Neuronal stem cell (in vitro differentiated cells): ENCODE measurements around the gene MYBBP1A.

ENCODE experiments used
- DNase-seq: peaks from one replicate; pipeline ENCODE4 v3.0.0-alpha.2; 2013; ENCODE audit warnings: low spot score
- H2AFZ ChIP-seq: one replicate; pipeline ENCODE4 v1.6.1; 2013; ENCODE audit warnings: mild to moderate bottlenecking, low read length, inconsistent platforms
- H2AK5ac ChIP-seq: 2 replicates; pipeline ENCODE4 v1.6.1; 2013; ENCODE audit warnings: low read depth, mild to moderate bottlenecking, inconsistent platforms, low read length, moderate library complexity, mixed read lengths
- H2BK120ac ChIP-seq: 2 replicates; pipeline ENCODE4 v1.6.1; 2013; ENCODE audit warnings: low read depth, mild to moderate bottlenecking, inconsistent platforms, low read length, moderate library complexity, mixed read lengths
- H2BK12ac ChIP-seq: one replicate; pipeline ENCODE4 v1.6.1; 2013; ENCODE audit warnings: low read length, inconsistent platforms
- H2BK15ac ChIP-seq: 2 replicates; pipeline ENCODE4 v1.6.1; 2013; ENCODE audit warnings: mild to moderate bottlenecking, low read length, inconsistent platforms, mixed read lengths
- H2BK5ac ChIP-seq: one replicate; pipeline ENCODE4 v1.6.1; 2013; ENCODE audit warnings: inconsistent platforms, mild to moderate bottlenecking, low read length, moderate library complexity
- H3K14ac ChIP-seq: one replicate; pipeline ENCODE4 v1.6.1; 2013; ENCODE audit warnings: low read length, inconsistent platforms
- H3K18ac ChIP-seq: 2 replicates; pipeline ENCODE4 v1.6.1; 2013; ENCODE audit warnings: low read length, inconsistent platforms
- H3K23ac ChIP-seq: 2 replicates; pipeline ENCODE4 v1.6.1; 2013; ENCODE audit warnings: low read depth, mild to moderate bottlenecking, mixed read lengths, low read length, inconsistent platforms; ENCODE audit not compliant: poor library complexity
- H3K27ac ChIP-seq: replicated peaks from 3 replicates; pipeline ENCODE4 v1.5.1; 2013; ENCODE audit warnings: low read length, inconsistent platforms
- H3K27me3 ChIP-seq, 3 experiments: 2 replicates each; pipeline ENCODE4 v1.6.1; 2013; ENCODE audit warnings: low read length in 3 of 3, mild to moderate bottlenecking in 2 of 3, inconsistent platforms in 1 of 3, low read depth in 1 of 3, mixed read lengths in 1 of 3, moderate library complexity in 1 of 3; ENCODE audit not compliant: control insufficient read depth in 3 of 3, insufficient read depth in 3 of 3
- H3K36me3 ChIP-seq, 2 donors: replicated peaks in 1 of 2; 2 replicates each; pipeline ENCODE4 v1.6.1; 2013; ENCODE audit warnings: low read length in 2 of 2; ENCODE audit not compliant: control insufficient read depth in 2 of 2, insufficient read depth in 2 of 2
- H3K4ac ChIP-seq: 2 replicates; pipeline ENCODE4 v1.6.1; 2013; ENCODE audit warnings: inconsistent platforms, mild to moderate bottlenecking, low read length, moderate library complexity
- H3K4me1 ChIP-seq, 2 donors: 1 replicate in 1 of 2; 2 replicates in 1 of 2; pipeline ENCODE4 v1.6.1; 2013; ENCODE audit warnings: low read length in 2 of 2, low read depth in 1 of 2; ENCODE audit not compliant: control insufficient read depth in 2 of 2, insufficient read depth in 1 of 2
- H3K4me2 ChIP-seq: one replicate; pipeline ENCODE4 v1.6.1; 2013; ENCODE audit warnings: mild to moderate bottlenecking, low read length, inconsistent platforms; ENCODE audit not compliant: insufficient read depth, poor library complexity, severe bottlenecking
- H3K4me3 ChIP-seq, 2 donors: 2 replicates each; pipeline ENCODE4 v1.5.1; 2013; ENCODE audit warnings: low read length in 2 of 2, mild to moderate bottlenecking in 2 of 2, inconsistent platforms in 1 of 2, moderate library complexity in 1 of 2
- H3K79me1 ChIP-seq: one replicate; pipeline ENCODE4 v1.6.1; 2013; ENCODE audit warnings: low read depth, mild to moderate bottlenecking, inconsistent platforms, low read length, moderate library complexity
- H3K9ac ChIP-seq: one replicate; pipeline ENCODE4 v1.6.1; 2013; ENCODE audit warnings: mild to moderate bottlenecking, low read depth, low read length, inconsistent platforms; ENCODE audit not compliant: poor library complexity
- H3K9me3 ChIP-seq, 2 donors: replicated peaks in 1 of 2; 2 replicates each; pipeline versions ENCODE3 to v1.6.1; 2013; ENCODE audit warnings: low read length in 2 of 2, mild to moderate bottlenecking in 2 of 2, inconsistent platforms in 1 of 2, low read depth in 1 of 2, mixed read lengths in 1 of 2, moderate library complexity in 1 of 2; ENCODE audit not compliant: control insufficient read depth in 2 of 2, insufficient read depth in 1 of 2
- H4K8ac ChIP-seq: one replicate; pipeline ENCODE4 v1.6.1; 2013; ENCODE audit warnings: low read depth, mild to moderate bottlenecking, inconsistent platforms, low read length, moderate library complexity
- H4K91ac ChIP-seq: one replicate; pipeline ENCODE4 v1.6.1; 2013; ENCODE audit warnings: low read length, low read depth, mild to moderate bottlenecking, inconsistent platforms; ENCODE audit not compliant: poor library complexity
- WGBS, 2 donors: extraction: QIAGEN DNeasy Blood & Tissue Kit; methylation state at CpG; one replicate each; pipeline ENCODE4 v1.1.7; 2013; ENCODE audit warnings: missing lambda C conversion rate in 2 of 2, mixed read lengths in 1 of 2; ENCODE audit not compliant: insufficient read length in 2 of 2, insufficient replicate concordance in 1 of 2; ENCODE audit errors: extremely low coverage in 2 of 2; 5-methylcytosine and 5-hydroxymethylcytosine counted together

Gene MYBBP1A

DNA sequence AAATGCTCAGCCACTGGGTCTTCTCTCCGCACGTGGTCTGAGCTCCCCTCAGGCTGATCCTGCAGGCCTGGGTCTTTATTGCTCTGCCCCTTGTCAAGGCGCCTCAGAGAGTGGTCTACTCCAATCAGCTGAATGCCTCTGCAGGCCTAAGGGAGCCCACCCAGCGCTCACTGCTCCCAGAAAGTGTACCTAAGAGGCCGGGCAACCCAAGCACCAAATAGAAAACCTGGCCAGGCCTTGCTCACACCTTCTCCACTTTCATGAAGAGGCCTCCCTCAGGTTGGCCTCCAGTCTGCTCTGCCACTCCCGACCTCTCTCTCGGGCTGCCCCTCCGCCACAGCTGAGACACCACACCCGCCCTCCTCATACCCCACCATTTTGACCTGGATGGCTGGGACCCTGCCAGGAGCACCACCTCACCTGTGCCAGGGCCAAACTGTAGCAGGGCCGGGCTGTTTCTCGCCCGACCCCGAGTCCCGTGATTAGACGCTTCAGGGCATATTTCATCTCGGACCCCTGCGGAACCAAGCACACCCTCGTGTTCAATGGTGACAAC lies 665 bp downstream of the MYBBP1A start:
- H3K4me1 ChIP-seq: peaks cover 13 to 28% of the 10 kb centered on the region in 2 donors
- peaks cover 10% of the 10 kb centered on the region for H3K79me1 ChIP-seq
- no peak overlapping the region for H3K4ac ChIP-seq
- H4K91ac ChIP-seq: no peak overlapping the region
- peak overlapping the region; percentile 85 for H3K23ac ChIP-seq
- H3K36me3 ChIP-seq: peaks cover 30 to 44% of the 10 kb centered on the region in 2 donors
- no peak for DNase-seq
- no peak overlapping the region for H2BK120ac ChIP-seq
- no peak overlapping the region for H3K27ac ChIP-seq
- H3K14ac ChIP-seq: peak overlapping the region; percentile 86
- H4K8ac ChIP-seq: no peak overlapping the region
- H3K9me3 ChIP-seq: no peaks in the 10 kb centered on the region
- peak overlapping the region; percentile 95 for H3K9ac ChIP-seq
- H3K18ac ChIP-seq: no peak overlapping the region
- no CpG with 5 or more reads among the region's 18 CpGs for WGBS, 2 donors
- peak overlapping the region; percentile 93 for H2AFZ ChIP-seq
- peak overlapping the region; percentile 99 for H3K4me2 ChIP-seq
- peak overlapping the region; percentile 92 to 93 for H3K4me3 ChIP-seq
- H3K27me3 ChIP-seq: no peaks in the 10 kb centered on the region
- no peak overlapping the region for H2BK12ac ChIP-seq
- peak overlapping the region; percentile 78 for H2BK5ac ChIP-seq
- H2BK15ac ChIP-seq: no peak overlapping the region
- peak overlapping the region; percentile 95 for H2AK5ac ChIP-seq

DNA sequence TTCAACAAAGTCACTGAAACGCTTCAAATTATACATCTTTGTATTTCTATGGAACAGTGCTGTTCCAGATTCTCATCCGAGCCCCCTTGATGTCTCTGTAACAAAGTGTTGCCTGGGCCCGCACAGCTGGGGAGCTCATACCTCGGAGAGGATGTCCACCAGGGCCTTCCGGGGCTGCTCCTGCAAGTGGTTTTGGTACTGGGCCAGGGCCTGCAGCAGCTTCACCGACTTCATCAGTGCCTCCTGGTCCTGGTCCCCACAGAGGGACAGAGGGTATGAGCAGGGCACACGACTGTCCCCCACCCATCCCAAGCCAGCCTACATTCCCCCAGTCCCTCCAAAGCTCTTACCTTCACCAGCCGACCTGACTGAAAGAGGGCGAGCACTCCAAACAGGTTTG lies 1.5 kb downstream of the MYBBP1A start:
- no peak overlapping the region for H3K9ac ChIP-seq
- H3K4me3 ChIP-seq: peak overlapping the region in 1 of 2 donors; percentile 92
- H4K8ac ChIP-seq: no peak overlapping the region
- no peak overlapping the region for H2AFZ ChIP-seq
- H3K27me3 ChIP-seq: no peaks in the 10 kb centered on the region
- H3K36me3 ChIP-seq: peaks cover 36 to 52% of the 10 kb centered on the region in 2 donors
- H3K9me3 ChIP-seq: no peaks in the 10 kb centered on the region
- H3K4ac ChIP-seq: no peak overlapping the region
- H2BK12ac ChIP-seq: no peak overlapping the region
- H3K18ac ChIP-seq: no peak overlapping the region
- no peak overlapping the region for H3K23ac ChIP-seq
- no CpG with 5 or more reads among the region's 9 CpGs for whole genome bisulfite sequencing, 2 donors
- H2BK15ac ChIP-seq: no peak overlapping the region
- DNase-seq: no peak
- no peak overlapping the region for H2BK120ac ChIP-seq
- no peak overlapping the region for H3K4me2 ChIP-seq
- no peak overlapping the region for H2BK5ac ChIP-seq
- H2AK5ac ChIP-seq: no peak overlapping the region
- peaks cover 10 to 19% of the 10 kb centered on the region in 2 donors for H3K4me1 ChIP-seq
- no peak overlapping the region for H3K27ac ChIP-seq
- H3K79me1 ChIP-seq: peaks cover 10% of the 10 kb centered on the region
- H3K14ac ChIP-seq: no peak overlapping the region
- no peak overlapping the region for H4K91ac ChIP-seq

DNA sequence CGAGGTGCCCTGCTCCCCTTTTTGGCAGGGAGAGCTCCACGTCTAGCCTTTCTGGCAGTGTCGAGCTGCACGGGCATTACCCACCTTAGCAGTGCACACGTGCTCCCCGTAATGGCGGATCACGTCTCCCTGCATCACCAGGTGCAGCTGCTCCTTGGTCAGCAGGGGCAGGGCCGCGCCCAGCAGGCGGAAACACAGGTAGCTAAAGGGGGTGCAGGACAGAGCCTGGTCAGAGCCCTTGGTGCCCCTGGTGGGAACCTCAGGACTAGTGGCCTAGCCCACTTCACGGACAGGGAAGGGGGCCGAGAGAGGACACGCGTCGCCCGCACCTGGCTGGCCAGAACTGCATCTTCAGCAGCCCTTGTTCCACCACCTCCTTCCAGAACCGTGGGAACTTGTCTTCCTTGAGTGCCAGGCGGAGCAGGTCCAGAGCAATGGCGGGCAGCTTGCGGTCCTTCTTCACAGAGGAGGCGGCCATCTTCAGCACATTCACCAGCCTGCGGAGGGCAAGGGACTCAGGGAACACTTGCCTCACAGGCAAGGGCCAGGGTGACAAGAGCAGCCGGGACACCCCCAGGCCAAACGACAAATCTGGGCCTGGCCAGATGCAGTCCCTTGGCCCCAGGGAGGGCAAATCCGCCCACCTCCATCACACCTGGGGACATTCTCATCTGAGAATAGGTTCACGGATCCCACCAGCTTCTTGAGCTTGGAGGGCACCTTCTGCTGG lies 3.2 kb downstream of the MYBBP1A start:
- no peak overlapping the region for H3K18ac ChIP-seq
- no peak overlapping the region for H3K9ac ChIP-seq
- peaks cover 13 to 17% of the 10 kb centered on the region in 2 donors for H3K4me1 ChIP-seq
- no peak overlapping the region for H2BK12ac ChIP-seq
- peaks cover 11% of the 10 kb centered on the region for H3K79me1 ChIP-seq
- no peak for DNase-seq
- peak overlapping the region; percentile 73 for H3K23ac ChIP-seq
- H4K91ac ChIP-seq: no peak overlapping the region
- no peaks in the 10 kb centered on the region for H3K27me3 ChIP-seq
- peak overlapping the region; percentile 29 for H2BK5ac ChIP-seq
- H2AK5ac ChIP-seq: no peak overlapping the region
- no peak overlapping the region for H3K27ac ChIP-seq
- no peak overlapping the region for H2AFZ ChIP-seq
- no peak overlapping the region for H3K4ac ChIP-seq
- H3K4me2 ChIP-seq: no peak overlapping the region
- H2BK15ac ChIP-seq: no peak overlapping the region
- H3K9me3 ChIP-seq: no peaks in the 10 kb centered on the region
- H2BK120ac ChIP-seq: no peak overlapping the region
- H3K4me3 ChIP-seq: no peak overlapping the region
- no CpG with 5 or more reads among the region's 27 CpGs for WGBS, 2 donors
- H3K36me3 ChIP-seq: peaks cover 42 to 69% of the 10 kb centered on the region in 2 donors
- H4K8ac ChIP-seq: no peak overlapping the region
- no peak overlapping the region for H3K14ac ChIP-seq

DNA sequence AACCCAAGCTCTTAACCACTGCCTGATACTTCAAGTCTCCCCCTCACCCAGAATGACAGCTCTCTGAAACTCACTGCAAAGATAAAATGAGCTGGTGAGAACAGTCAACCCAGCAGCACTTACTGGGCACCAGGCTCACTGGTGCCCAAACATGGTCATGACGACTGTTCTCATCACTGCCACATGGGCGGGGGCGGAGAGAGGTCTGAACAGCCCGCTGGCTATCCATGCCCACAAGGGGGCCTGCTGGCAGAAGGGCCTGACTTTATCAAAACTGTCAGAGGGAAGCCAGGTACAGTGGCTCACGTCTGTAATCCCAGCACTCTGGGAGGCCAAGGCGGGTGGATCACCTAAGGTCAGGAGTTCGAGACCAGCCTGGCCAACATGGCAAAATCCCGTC lies 4.0 kb downstream of the MYBBP1A start:
- Histone ChIP-seq H3K14ac (no peak overlapping the region), H2BK12ac (no peak overlapping the region), H4K91ac (no peak overlapping the region), H3K4me2 (no peak overlapping the region), H3K27me3 (no peaks in the 10 kb centered on the region), H3K4ac (no peak overlapping the region), H3K9me3 (no peaks in the 10 kb centered on the region), H3K27ac (no peak overlapping the region), H2AFZ (no peak overlapping the region), H3K4me1 (peaks cover 11 to 13% of the 10 kb centered on the region in 2 donors), H2BK120ac (no peak overlapping the region), H2AK5ac (no peak overlapping the region), H2BK5ac (no peak overlapping the region), H3K79me1 (peaks cover 11% of the 10 kb centered on the region), H3K23ac (no peak overlapping the region), H4K8ac (no peak overlapping the region), H2BK15ac (no peak overlapping the region), H3K9ac (no peak overlapping the region), H3K4me3 (no peak overlapping the region), H3K36me3 (peaks cover 47 to 77% of the 10 kb centered on the region in 2 donors), H3K18ac (no peak overlapping the region)
- DNase-seq: no peak
- no CpG with 5 or more reads among the region's 8 CpGs for WGBS, 2 donors
